GM06990 (cell line): Measurements from ENCODE around the gene BCAS3.

Source experiments
- DNase-seq: peaks from one replicate; pipeline ENCODE4 v3.0.0-alpha.2; 2011; ENCODE audit not compliant: insufficient read length; ENCODE audit errors: extremely low read depth
- H3K27me3 ChIP-seq: replicated peaks from 2 replicates; pipeline ENCODE4 v1.6.0; 2011; ENCODE audit warnings: low read length; ENCODE audit not compliant: control insufficient read depth, insufficient read depth
- H3K36me3 ChIP-seq: 2 replicates; pipeline ENCODE4 v1.5.1; 2011; ENCODE audit warnings: low read length; ENCODE audit not compliant: control insufficient read depth, insufficient read depth
- H3K4me3 ChIP-seq: replicated peaks from 2 replicates; pipeline ENCODE4 v1.5.1; 2011; ENCODE audit warnings: low read depth, mild to moderate bottlenecking, control low read depth, low read length
- CTCF ChIP-seq: IDR thresholded peaks from 2 replicates; pipeline ENCODE4 v1.5.1; 2011; ENCODE audit warnings: low read length, control low read depth, mild to moderate bottlenecking, inconsistent platforms; ENCODE audit not compliant: insufficient read depth, poor library complexity, severe bottlenecking

BCAS3 gene

GRCh38 chr17:60695960-60696359, 18.3 kb downstream of the BCAS3 start:
- no peaks in the 10 kb centered on the region for H3K36me3 ChIP-seq
- TF ChIP-seq CTCF: no peak

GRCh38 chr17:60699090-60699489, 21.4 kb downstream of the BCAS3 start:
- Histone ChIP-seq H3K27me3 (no peaks in the 10 kb centered on the region), H3K4me3 (no peak overlapping the region), H3K36me3 (no peaks in the 10 kb centered on the region)
- no peak for DNase-seq
- no peak for TF ChIP-seq CTCF

More at GRCh38 chr17:60695960-60696359, 18.3 kb downstream of the BCAS3 start:
- H3K4me3 ChIP-seq: no peak overlapping the region
- DNase-seq: no peak
- H3K27me3 ChIP-seq: no peaks in the 10 kb centered on the region

GRCh38 chr17:60704170-60704569, 26.5 kb downstream of the BCAS3 start:
- no peak for DNase-seq

GRCh38 chr17:60712675-60713074, 35.0 kb downstream of the BCAS3 start:
- H3K27me3 ChIP-seq: no peaks in the 10 kb centered on the region
- no peak for TF ChIP-seq CTCF
- DNase-seq: no peak
- no peaks in the 10 kb centered on the region for H3K36me3 ChIP-seq
- H3K4me3 ChIP-seq: no peak overlapping the region

More at GRCh38 chr17:60704170-60704569, 26.5 kb downstream of the BCAS3 start:
- Histone ChIP-seq H3K4me3 (no peak overlapping the region), H3K27me3 (no peaks in the 10 kb centered on the region), H3K36me3 (no peaks in the 10 kb centered on the region)
- no peak for TF ChIP-seq CTCF

GRCh38 chr17:60713608-60714007, 36.0 kb downstream of the BCAS3 start:
- no peaks in the 10 kb centered on the region for H3K27me3 ChIP-seq
- H3K36me3 ChIP-seq: no peaks in the 10 kb centered on the region
- DNase-seq: no peak
- TF ChIP-seq CTCF: no peak
- H3K4me3 ChIP-seq: no peak overlapping the region

GRCh38 chr17:60716766-60717165, 39.1 kb downstream of the BCAS3 start:
- H3K4me3 ChIP-seq: no peak overlapping the region
- H3K36me3 ChIP-seq: no peaks in the 10 kb centered on the region
- no peaks in the 10 kb centered on the region for H3K27me3 ChIP-seq
- DNase-seq: no peak
- TF ChIP-seq CTCF: no peak
